Measurements from ENCODE around the gene AURKA.

DNA sequence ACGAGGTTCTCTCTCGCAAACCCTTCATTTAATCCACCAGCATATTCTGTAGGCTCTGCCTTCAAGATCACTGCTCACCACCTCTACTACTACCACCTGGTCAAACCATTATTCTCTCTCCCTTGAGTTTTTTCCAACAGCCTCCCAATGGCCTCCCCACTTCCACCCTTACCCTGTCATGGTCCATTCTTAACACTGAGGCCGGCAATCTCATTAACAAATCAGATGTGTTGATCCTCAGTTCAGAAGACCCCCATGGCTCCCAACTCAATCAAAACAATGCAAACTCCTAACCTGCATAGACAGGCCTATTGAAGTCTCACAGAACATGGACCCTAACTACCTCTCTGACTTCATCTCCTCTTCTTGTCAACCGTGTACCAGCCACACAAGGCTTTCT lies 2.2 kb downstream of the AURKA start:
- no peak for TF ChIP-seq GATA3 (IDR thresholded peaks at IDR 0.05; ENCODE audit: low read depth, low read length)
- TF ChIP-seq GATA2 (IDR thresholded peaks at IDR 0.05; ENCODE audit: low read depth, low read length): no peak
